ENCODE measurements around the gene MBIP. TPM values are rescaled to one million over a fixed set of nuclear protein-coding genes. Genes with fewer than 3 reads are reported as not detected.

MBIP gene, protein sequence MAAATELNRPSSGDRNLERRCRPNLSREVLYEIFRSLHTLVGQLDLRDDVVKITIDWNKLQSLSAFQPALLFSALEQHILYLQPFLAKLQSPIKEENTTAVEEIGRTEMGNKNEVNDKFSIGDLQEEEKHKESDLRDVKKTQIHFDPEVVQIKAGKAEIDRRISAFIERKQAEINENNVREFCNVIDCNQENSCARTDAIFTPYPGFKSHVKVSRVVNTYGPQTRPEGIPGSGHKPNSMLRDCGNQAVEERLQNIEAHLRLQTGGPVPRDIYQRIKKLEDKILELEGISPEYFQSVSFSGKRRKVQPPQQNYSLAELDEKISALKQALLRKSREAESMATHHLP
- polyA plus RNA-seq (2012; ENCODE audit: insufficient read length, low read depth) = 6.2 TPM

DNA sequence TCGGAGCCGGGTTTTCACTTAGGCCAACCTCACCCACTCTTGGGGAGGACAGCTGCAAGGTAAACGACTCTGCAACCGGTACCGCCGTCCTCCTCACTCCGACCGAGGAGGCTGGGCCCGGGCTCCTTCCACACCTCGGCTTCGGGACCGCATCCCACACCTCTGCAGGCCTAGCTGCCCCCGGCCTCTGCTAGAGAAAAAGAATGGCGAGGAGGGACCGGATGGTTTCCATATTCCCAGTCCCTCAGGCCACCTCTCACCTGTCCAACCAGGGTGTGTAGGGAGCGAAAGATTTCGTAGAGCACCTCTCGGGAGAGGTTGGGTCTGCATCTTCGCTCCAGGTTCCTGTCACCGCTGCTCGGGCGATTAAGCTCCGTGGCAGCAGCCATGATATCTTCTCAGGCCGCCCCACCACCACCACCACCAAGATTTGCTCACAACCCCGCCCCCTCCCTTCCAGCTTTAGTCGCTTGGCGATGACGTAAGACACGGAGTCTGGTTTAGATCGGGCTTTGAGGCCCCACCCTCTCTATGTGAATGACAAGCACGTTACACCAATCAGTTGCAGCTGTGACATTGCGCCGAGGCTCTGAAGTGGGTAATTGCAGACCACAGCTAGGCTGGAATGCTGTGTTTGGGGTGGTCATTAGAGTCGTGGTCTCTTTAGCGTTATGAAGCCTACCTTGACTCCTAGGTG, at the start of gene MBIP:
Gene MBIP (minus strand): TSS at position 438 of the 697 bp plus-strand sequence. CDS start 49 bp downstream, at position 389.
- no peak for TF ChIP-seq FOXP2 (optimal IDR thresholded peaks at IDR 0.05; ENCODE audit: borderline replicate concordance, extremely low read depth, extremely low read length, insufficient read depth)
- 0 out of 2 replicates have a peak, but pooled peaks have one; percentile 40 for TF ChIP-seq POLR2AphosphoS5 (IDR thresholded peaks at IDR 0.05; ENCODE audit: low read depth, low read length)

DNA sequence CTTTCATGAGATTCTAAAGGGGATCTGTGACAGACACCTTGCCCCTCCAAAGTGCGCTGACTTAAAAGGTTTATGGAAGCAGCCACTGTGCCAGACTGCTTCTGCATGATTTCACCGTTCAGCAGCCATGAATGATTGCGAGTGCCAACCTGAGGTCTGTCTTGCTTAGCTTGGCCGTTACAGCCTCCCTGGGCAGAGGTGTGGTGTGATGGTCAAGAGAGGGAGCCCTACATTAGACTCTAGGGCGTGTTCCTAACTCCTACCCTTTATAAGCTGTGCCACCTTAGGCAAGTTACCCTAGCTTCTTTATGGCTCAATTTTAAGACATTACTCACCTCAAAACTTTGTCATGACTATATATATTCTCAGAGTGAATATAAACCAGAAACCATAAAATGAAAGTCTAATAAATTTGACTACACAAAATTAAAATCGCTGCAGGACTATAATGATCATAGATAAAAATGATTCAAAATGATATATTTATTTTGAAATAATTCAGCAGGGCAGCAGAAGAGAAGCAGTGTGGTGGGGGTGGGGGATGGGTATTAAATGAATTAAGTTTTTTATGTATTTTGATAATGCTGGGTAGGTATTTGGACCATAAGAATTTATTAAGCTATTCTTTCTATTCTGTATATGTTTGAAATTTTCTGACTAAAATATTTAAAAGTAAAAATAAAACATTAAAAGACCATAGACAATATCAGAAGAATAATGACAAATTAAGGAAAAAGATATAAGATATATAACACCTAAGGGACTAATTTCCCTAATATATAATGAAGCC, 47.7 kb upstream of the MBIP start:
- TF ChIP-seq, protein P1, sequence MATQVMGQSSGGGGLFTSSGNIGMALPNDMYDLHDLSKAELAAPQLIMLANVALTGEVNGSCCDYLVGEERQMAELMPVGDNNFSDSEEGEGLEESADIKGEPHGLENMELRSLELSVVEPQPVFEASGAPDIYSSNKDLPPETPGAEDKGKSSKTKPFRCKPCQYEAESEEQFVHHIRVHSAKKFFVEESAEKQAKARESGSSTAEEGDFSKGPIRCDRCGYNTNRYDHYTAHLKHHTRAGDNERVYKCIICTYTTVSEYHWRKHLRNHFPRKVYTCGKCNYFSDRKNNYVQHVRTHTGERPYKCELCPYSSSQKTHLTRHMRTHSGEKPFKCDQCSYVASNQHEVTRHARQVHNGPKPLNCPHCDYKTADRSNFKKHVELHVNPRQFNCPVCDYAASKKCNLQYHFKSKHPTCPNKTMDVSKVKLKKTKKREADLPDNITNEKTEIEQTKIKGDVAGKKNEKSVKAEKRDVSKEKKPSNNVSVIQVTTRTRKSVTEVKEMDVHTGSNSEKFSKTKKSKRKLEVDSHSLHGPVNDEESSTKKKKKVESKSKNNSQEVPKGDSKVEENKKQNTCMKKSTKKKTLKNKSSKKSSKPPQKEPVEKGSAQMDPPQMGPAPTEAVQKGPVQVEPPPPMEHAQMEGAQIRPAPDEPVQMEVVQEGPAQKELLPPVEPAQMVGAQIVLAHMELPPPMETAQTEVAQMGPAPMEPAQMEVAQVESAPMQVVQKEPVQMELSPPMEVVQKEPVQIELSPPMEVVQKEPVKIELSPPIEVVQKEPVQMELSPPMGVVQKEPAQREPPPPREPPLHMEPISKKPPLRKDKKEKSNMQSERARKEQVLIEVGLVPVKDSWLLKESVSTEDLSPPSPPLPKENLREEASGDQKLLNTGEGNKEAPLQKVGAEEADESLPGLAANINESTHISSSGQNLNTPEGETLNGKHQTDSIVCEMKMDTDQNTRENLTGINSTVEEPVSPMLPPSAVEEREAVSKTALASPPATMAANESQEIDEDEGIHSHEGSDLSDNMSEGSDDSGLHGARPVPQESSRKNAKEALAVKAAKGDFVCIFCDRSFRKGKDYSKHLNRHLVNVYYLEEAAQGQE (IDR thresholded peaks at IDR 0.05; ENCODE audit: insufficient read depth in 1 of 2, low read depth in 2 of 2, low read length in 2 of 2) = no peak
- TF ChIP-seq POLR2AphosphoS5 (IDR thresholded peaks at IDR 0.05; ENCODE audit: low read depth, low read length) = no peak
- TF ChIP-seq FOXP2 (optimal IDR thresholded peaks at IDR 0.05; ENCODE audit: borderline replicate concordance, extremely low read depth, extremely low read length, insufficient read depth) = no peak
- no peak for TF ChIP-seq SIN3A (IDR thresholded peaks at IDR 0.05; ENCODE audit: borderline replicate concordance, insufficient read depth, low read length)
- no peak for TF ChIP-seq TAF1 (IDR thresholded peaks at IDR 0.05; ENCODE audit: borderline replicate concordance, insufficient read depth, low read length)

DNA sequence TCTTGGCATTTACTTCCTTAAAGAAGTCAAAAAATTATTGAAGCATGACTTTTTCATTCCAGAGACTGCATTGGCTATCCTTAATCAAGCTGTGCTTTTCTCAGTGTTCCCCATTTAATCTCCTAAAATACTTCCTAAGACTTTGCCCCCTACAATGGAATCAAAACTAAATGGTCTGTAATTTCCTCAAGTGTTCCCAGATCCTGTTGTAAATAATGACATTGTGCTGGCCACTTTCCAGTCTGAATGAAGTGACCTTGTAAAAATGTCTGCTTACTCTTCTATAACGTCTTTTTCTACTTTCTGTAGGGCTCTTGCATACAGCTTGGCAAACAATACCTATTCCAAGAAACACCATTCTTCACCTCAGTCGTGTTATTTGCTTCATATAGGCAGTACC, 45.3 kb upstream of the MBIP start:
- no peak for TF ChIP-seq SIN3A (IDR thresholded peaks at IDR 0.05; ENCODE audit: borderline replicate concordance, insufficient read depth, low read length)
- no peak for TF ChIP-seq POLR2AphosphoS5 (IDR thresholded peaks at IDR 0.05; ENCODE audit: low read depth, low read length)
- no peak for TF ChIP-seq FOXP2 (optimal IDR thresholded peaks at IDR 0.05; ENCODE audit: borderline replicate concordance, extremely low read depth, extremely low read length, insufficient read depth)
- TF ChIP-seq, protein P1 (IDR thresholded peaks at IDR 0.05; ENCODE audit: insufficient read depth in 1 of 2, low read depth in 2 of 2, low read length in 2 of 2) = no peak
- TF ChIP-seq TAF1 (IDR thresholded peaks at IDR 0.05; ENCODE audit: borderline replicate concordance, insufficient read depth, low read length) = no peak

DNA sequence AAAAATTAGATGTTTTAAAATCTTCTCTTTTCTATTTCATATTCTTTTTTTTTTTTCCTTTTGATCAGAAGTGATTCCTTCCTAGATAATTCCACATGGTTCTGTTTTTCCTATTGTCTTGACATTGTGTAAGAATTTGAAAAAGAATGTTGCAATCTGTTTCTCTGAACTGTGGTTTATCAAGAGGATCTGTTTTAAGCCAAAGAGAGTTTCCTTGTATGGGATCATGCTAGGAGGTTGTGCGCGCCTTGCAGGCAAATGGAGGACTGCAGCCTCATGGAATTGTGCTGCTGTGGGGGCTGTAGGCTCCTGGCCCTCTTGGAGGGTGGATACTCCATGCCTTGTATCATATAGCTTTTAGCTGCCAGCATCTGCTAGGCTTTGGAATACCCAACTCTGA, 43.3 kb upstream of the MBIP start:
- TF ChIP-seq FOXP2 (optimal IDR thresholded peaks at IDR 0.05; ENCODE audit: borderline replicate concordance, extremely low read depth, extremely low read length, insufficient read depth) = no peak
- TF ChIP-seq, protein P1 (IDR thresholded peaks at IDR 0.05; ENCODE audit: insufficient read depth in 1 of 2, low read depth in 2 of 2, low read length in 2 of 2) = no peak
- no peak for TF ChIP-seq POLR2AphosphoS5 (IDR thresholded peaks at IDR 0.05; ENCODE audit: low read depth, low read length)
- no peak for TF ChIP-seq TAF1 (IDR thresholded peaks at IDR 0.05; ENCODE audit: borderline replicate concordance, insufficient read depth, low read length)
- TF ChIP-seq SIN3A (IDR thresholded peaks at IDR 0.05; ENCODE audit: borderline replicate concordance, insufficient read depth, low read length) = no peak

DNA sequence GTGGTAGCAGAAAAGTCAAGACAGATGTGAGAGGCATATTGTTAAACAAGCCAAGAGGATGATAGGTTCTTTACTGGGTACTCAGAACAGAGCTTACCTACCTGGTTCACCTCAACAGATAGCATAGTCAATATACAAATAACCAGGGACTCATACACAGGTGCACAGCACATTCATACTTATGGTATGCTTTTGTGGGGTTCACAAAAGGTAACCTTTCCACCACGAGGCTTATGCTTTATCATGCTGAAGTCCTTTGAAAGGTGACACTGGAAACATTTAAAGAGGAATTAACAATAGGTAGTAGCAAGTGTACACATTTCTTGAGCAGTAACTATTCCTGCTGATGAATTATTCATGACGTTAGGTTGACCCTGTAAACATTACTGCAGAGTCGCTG, 42.2 kb upstream of the MBIP start:
- TF ChIP-seq TAF1 (IDR thresholded peaks at IDR 0.05; ENCODE audit: borderline replicate concordance, insufficient read depth, low read length) = no peak
- no peak for TF ChIP-seq POLR2AphosphoS5 (IDR thresholded peaks at IDR 0.05; ENCODE audit: low read depth, low read length)
- TF ChIP-seq, protein P1 (IDR thresholded peaks at IDR 0.05; ENCODE audit: insufficient read depth in 1 of 2, low read depth in 2 of 2, low read length in 2 of 2) = no peak
- TF ChIP-seq SIN3A (IDR thresholded peaks at IDR 0.05; ENCODE audit: borderline replicate concordance, insufficient read depth, low read length) = no peak
- TF ChIP-seq FOXP2 (optimal IDR thresholded peaks at IDR 0.05; ENCODE audit: borderline replicate concordance, extremely low read depth, extremely low read length, insufficient read depth) = no peak
